NCI-H2227 treated with DMSO at 0.1 percent for 48 hours (cell line): ENCODE results near the gene KLHL26.

Experiments used
- DNase-seq: peaks from one replicate; lab custom pipeline; 2025; lab: John Stamatoyannopoulos, UW

KLHL26 gene

GRCh38 chr19:18687740-18688465 is 51.1 kb downstream of the KLHL26 start:
- no peak for DNase-seq

DNA sequence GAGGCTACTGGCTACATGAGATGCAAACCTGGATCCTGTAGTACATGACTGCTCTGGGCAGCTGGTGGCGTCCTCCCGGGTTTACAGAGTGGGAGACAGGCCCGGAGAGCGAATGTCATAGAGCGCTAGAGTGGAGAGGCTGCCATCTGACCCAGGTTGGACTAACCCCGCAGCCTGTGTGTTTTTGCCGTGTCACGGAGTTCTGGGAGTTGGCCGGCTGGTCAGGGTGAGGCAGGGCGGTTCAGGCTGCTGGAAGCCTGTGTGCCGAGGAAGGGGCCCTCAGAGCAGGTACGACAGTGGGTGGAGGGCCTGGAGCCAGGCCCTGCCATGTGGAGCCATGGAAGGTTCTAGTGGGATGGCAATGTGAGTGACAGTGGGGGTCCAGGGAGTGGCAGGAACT is 59.2 kb downstream of the KLHL26 start:
- no peak for DNase-seq

DNA sequence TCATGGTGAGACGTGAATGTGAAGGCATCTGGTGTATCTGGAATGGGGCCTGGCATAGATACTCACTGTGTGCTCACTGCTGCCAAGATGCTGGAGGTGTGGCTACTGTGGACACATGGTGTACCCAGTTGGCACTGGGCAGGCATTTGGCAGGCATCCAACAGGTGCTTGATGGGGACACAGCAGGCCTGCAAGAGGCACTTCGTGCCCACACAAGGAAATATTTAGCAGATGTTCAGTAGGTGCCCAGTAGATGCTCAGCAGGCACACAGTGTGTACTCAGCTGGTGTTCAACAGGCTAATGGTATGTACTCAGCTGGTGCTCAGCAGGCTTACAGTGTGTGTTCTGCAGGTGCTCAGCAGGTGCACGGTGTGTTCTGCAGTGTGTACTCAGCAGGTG is 60.9 kb downstream of the KLHL26 start:
- DNase-seq: no peak

DNA sequence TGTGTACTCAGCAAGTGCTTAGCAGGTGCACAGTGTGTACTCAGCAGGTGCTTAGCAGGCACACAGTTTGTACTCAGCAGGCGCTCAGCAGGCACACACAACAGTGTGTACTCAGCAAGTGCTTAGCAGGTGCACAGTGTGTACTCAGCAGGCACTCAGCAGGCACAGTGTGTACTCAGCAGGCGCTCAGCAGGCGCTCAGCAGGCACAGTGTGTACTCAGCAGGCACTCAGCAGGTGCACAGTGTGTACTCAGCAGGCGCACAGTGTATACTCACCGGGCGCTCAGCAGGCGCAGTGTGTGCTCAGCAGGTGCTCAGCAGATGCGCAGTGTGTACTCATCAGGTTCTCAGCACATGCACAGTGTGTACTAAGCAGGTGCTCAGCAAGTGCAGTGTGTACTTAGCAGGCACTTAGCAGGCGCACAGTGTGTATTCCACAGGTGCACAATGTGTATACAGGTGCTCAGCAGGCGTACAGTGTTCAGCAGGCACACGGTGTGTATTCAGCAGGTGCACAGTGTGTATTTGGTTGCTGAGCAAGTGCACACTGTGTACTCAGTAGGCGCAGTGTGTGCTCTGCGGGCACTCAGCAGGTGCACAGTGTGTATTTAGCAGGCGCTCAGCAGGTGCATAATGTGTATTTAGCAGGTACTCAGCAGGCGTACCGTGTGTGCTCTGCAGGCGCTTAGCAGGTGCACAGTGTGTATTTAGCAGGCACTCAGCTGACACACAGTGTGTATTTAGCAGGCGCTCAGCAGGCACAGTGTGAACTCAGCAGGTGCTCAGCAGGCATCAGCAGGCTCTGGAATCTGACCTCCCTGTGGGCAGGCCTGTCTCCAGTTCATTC is 61.7 kb downstream of the KLHL26 start:
- no peak for DNase-seq

DNA sequence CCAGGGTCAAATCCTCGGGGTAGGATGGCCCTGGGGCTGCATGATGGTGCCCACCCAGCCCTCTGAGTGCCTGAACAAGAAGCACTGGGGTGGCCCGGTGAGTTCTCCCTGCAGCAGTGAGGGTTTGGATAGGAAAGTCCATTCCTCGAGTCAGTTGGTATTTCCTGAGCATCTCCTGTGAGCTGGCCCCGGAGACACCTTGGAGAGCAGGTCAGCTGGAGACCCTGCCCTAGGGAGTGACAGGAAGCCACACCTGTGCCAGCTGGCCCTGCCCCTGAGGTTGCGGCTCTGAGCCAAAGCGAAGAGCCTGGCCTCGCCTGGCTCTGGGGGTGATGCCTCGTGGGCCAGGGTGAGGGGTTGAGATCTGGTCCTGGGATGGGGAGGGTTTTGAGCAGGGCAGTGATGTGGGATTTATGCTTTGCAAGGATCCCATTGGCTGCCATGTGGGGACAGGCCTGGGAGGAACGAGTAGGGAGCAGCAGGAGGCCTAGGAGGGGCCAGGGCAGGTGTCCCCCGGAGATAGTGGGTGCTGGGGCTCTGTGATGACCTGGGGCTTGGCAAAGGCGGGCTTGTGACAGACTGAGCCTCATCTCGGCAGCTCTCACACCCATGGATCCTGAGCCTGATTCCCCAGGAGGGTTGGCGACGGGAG is 62.7 kb downstream of the KLHL26 start:
- no peak for DNase-seq

DNA sequence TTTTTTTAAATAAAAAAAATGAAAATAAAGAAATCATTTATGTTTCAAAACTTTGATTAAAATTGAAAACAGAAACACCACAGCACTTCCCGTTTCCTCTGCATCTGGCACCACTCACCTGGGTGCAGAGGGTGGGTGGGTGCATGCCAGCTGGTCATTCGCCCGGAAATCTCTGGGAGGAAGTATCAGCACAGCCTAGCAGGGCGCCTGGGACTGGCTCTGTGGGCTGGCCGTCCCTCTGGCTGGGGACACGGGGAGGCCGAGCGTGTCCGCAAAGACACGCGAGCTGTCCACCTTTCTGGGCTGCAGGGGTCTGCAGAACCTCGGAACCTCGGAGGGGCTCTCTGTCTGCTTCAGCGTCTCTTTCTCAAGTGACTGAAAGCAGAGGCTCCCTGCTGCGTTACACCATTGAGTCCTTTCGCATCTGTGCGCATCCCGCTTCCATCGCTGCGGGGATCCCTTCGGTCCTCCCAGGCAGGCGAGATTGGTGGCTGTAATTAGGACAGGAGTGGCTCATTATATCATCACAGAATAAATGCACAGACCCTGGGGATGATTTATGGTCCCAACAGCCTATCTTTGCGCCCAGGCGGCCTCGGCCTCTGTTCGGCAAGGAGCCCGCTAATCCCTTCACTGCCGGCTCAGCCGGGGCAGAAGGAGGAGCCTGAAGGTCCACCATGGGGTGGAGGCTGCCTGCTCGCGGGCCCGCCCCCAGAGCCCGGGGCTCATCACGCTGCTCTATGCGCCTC is 63.8 kb downstream of the KLHL26 start:
- peak; percentile 79 for DNase-seq

- no peak for DNase-seq
Observed at GRCh38 chr19:18701250-18701608, 64.4 kb downstream of the KLHL26 start.

GRCh38 chr19:18704054-18704453 is 67.2 kb downstream of the KLHL26 start:
- DNase-seq: no peak

GRCh38 chr19:18704971-18705370 is 68.1 kb downstream of the KLHL26 start:
- no peak for DNase-seq

- DNase-seq: no peak
Observed at GRCh38 chr19:18708452-18709231, 71.8 kb downstream of the KLHL26 start.

DNA sequence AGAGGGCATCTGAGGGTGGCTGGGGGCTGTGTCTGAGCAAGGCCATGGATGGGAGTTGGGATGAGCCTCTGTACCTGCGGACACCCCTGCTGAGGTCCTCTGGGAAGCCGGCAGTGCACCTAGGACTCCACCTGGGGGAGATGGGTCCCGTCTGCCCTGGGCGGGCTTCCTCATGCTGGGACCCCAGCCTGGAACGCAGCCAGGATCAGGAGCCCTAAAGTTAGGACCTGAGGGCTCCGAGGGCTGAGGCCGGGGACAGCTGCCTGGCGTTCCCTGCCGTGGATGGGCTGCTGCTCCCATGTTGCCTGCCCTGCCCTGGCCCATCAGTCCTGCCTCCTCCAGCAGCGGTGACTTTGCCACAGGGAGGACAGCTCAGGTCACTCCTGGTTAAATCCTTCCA is 72.7 kb downstream of the KLHL26 start:
- DNase-seq: no peak

GRCh38 chr19:18710186-18710585 is 73.4 kb downstream of the KLHL26 start:
- DNase-seq: no peak

- DNase-seq: no peak
Observed at GRCh38 chr19:18710996-18711751, 74.3 kb downstream of the KLHL26 start.

GRCh38 chr19:18711893-18712292 is 75.1 kb downstream of the KLHL26 start:
- no peak for DNase-seq

DNA sequence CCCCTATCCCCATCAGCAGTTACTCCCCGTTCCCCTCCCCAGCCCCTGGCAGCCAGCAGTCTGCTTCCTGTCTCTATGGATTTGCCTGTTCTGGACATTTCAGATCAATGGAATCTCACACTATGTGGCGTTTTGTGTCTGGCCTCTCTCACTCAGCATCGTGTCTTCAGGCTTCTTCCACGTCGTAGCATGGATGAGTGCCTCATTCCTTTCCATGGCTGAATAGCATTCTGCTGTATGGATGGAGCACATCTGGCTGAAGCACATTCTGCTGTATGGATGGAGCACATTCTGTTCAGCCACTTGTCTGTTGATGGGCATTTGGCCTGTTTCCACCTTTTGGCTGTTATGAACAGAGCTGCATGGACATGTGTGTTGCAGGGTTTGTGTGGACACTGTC is 76.2 kb downstream of the KLHL26 start:
- DNase-seq: no peak

GRCh38 chr19:18713550-18714117 is 76.8 kb downstream of the KLHL26 start:
- no peak for DNase-seq

GRCh38 chr19:18715416-18715815 is 78.6 kb downstream of the KLHL26 start:
- no peak for DNase-seq

DNA sequence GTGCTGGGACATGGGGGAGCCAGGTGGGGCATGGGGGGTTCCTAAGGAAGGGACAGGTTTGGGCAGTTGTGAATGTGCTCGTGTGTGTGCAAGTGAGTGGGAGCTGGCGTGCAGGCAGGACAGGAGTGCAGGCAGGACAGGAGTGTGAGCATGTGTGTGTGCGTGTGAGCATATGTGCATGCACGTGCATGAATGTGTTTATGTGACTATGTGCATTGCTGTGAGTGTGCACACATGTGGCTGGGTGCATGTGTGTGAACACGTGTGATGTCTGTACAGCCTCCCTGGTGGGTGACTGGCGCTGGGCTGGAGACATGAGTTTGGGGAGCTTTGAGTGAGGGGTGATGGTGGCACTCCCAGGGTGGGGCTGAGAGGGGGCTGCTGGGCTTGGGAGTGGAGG is 80.0 kb downstream of the KLHL26 start:
- no peak for DNase-seq

- DNase-seq: no peak
Observed at GRCh38 chr19:18717601-18718000, 80.8 kb downstream of the KLHL26 start.

DNA sequence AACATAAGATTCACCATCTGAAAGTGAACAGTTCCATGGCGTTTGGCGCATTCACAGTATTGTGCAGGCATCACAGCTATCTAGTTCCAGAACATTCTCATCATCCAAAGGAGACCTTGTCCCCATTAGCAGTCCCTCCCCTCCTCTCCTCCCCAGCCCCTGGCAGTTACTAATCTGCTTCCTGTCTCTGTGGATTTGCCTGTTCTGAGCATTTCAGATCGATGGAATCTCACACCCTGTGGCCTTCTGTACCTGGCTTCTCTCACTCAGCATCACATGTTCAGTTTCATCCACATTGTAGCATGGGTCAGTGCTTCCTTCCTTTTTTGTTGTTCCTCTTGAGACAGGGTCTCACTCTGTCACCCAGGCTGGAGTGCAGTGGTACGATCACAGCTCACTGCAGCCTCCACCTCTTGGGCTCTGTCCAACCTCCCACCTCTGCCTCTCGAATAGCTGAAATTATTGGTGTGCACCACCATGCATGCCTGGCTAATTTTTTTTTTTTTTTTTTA is 81.2 kb downstream of the KLHL26 start:
- no peak for DNase-seq
